ENCODE measurements around the gene CADPS. TPM values are rescaled to one million over a fixed set of nuclear protein-coding genes. Genes with fewer than 3 reads are reported as not detected.

The CADPS gene
- total RNA-seq, 4 donors from 2014 or later, result 2.2 to 6.9 TPM; not detected in 2

GRCh38 chr3:62373215-62373614, 502.0 kb downstream of the CADPS start, which contains the start of gene FEZF2:
Gene FEZF2, minus strand, starts transcription at chr3:62373550. Its CDS starts 682 bp downstream, at chr3:62372868.
- 1 to 4% methylated on average over 28 of the region's 28 CpGs for WGBS, 2 donors
- intact Hi-C loops (cut with DNase I; ENCODE audit: low total_unique reads), result no loop called here
- TF ChIP-seq CTCF (IDR thresholded peaks at IDR 0.05) (no peak), POLR2A (IDR thresholded peaks at IDR 0.05) (no peak)
- no peak for DNase-seq (ENCODE audit: low spot score in 2 of 2)
- H3K4me3 ChIP-seq (ENCODE audit: low read depth, poor library complexity, severe bottlenecking), result peak within 1 kb of the TSS; percentile 11

- DNase-seq (ENCODE audit: low spot score in 2 of 2), result no peak
- TF ChIP-seq CTCF (IDR thresholded peaks at IDR 0.05), result no peak
- TF ChIP-seq POLR2A (IDR thresholded peaks at IDR 0.05), result no peak
- intact Hi-C loops (cut with DNase I; ENCODE audit: low total_unique reads), result no loop called here
- no peak overlapping the region for H3K4me3 ChIP-seq (ENCODE audit: low read depth, poor library complexity, severe bottlenecking)
- 0 to 7% methylated on average over 11 to 13 of the region's 30 CpGs for WGBS, 2 donors
These were observed 502.6 kb downstream of the CADPS start for GRCh38 chr3:62372621-62373041.

- TF ChIP-seq POLR2A (IDR thresholded peaks at IDR 0.05), result no peak
- TF ChIP-seq CTCF (IDR thresholded peaks at IDR 0.05), result no peak
- 1 to 2% methylated on average over 34 to 36 of the region's 66 CpGs for WGBS, 2 donors
- intact Hi-C loops (cut with DNase I; ENCODE audit: low total_unique reads), result no loop called here
- DNase-seq (ENCODE audit: low spot score in 2 of 2), result no peak
- no peak overlapping the region for H3K4me3 ChIP-seq (ENCODE audit: low read depth, poor library complexity, severe bottlenecking)
These were observed 503.3 kb downstream of the CADPS start for GRCh38 chr3:62371720-62372591.

- WGBS, 2 donors, result 8 to 9% methylated on average over 38 to 48 of the region's 49 CpGs
- TF ChIP-seq POLR2A (IDR thresholded peaks at IDR 0.05), result no peak
- H3K4me3 ChIP-seq (ENCODE audit: low read depth, poor library complexity, severe bottlenecking), result no peak overlapping the region
- intact Hi-C loops (cut with DNase I; ENCODE audit: low total_unique reads), result no loop called here
- DNase-seq (ENCODE audit: low spot score in 2 of 2), result no peak
These were observed 504.1 kb downstream of the CADPS start for GRCh38 chr3:62370858-62371719.

GRCh38 chr3:62370112-62370857, 504.9 kb downstream of the CADPS start:
- 4 to 7% methylated on average over 46 of the region's 46 CpGs for WGBS, 2 donors
- intact Hi-C loops (cut with DNase I; ENCODE audit: low total_unique reads), result no loop called here
- no peak overlapping the region for H3K4me3 ChIP-seq (ENCODE audit: low read depth, poor library complexity, severe bottlenecking)
- no peak for TF ChIP-seq POLR2A (IDR thresholded peaks at IDR 0.05)
- TF ChIP-seq CTCF (IDR thresholded peaks at IDR 0.05), result no peak
- DNase-seq (ENCODE audit: low spot score in 2 of 2), result no peak
